Neutrophil (primary cell): ENCODE results near the gene HSBP1L1.
A peak's percentile ranks its signal among the peaks of the same experiment; 100 is the strongest.

Experiments used
- H3K27ac ChIP-seq: fragments of 200-600 bp; sonication (generic); 2 replicates; pipeline ENCODE4 v1.5.1; 2016; ENCODE audit warnings: mild to moderate bottlenecking, moderate library complexity
- H3K27me3 ChIP-seq: fragments of 200-600 bp; sonication (generic); 2 replicates; pipeline ENCODE4 v1.6.0; 2016; ENCODE audit warnings: mild to moderate bottlenecking
- H3K36me3 ChIP-seq: fragments of 200-600 bp; sonication (generic); 2 replicates; pipeline ENCODE4 v1.5.1; 2017
- H3K4me1 ChIP-seq, 2 experiments: fragments of 200-600 bp in 1 of 2; sonication (generic) in 1 of 2; 1 replicate in 1 of 2; 2 replicates in 1 of 2; pipeline versions ENCODE4 v1.5.1 to v1.6.1; 2013 to 2016; ENCODE audit warnings: low read depth in 1 of 2, low read length in 1 of 2, mild to moderate bottlenecking in 1 of 2, moderate library complexity in 1 of 2; ENCODE audit not compliant: control insufficient read depth in 1 of 2, insufficient read depth in 1 of 2
- H3K4me3 ChIP-seq, 2 experiments: fragments of 200-600 bp in 1 of 2; sonication (generic) in 1 of 2; 1 replicate in 1 of 2; 2 replicates in 1 of 2; pipeline ENCODE4 v1.5.1; 2013 to 2016; ENCODE audit warnings: low read depth in 1 of 2, low read length in 1 of 2, mild to moderate bottlenecking in 1 of 2, moderate library complexity in 1 of 2
- H3K9me3 ChIP-seq: fragments of 200-600 bp; sonication (generic); 2 replicates; pipeline ENCODE4 v1.5.1; 2016
- TF ChIP-seq, protein P1 (sequence below): fragments of 200-600 bp; sonication (generic); IDR thresholded peaks from 2 replicates; pipeline ENCODE4 v1.5.1; 2016; ENCODE audit warnings: antibody characterized with exemption

The HSBP1L1 gene

DNA sequence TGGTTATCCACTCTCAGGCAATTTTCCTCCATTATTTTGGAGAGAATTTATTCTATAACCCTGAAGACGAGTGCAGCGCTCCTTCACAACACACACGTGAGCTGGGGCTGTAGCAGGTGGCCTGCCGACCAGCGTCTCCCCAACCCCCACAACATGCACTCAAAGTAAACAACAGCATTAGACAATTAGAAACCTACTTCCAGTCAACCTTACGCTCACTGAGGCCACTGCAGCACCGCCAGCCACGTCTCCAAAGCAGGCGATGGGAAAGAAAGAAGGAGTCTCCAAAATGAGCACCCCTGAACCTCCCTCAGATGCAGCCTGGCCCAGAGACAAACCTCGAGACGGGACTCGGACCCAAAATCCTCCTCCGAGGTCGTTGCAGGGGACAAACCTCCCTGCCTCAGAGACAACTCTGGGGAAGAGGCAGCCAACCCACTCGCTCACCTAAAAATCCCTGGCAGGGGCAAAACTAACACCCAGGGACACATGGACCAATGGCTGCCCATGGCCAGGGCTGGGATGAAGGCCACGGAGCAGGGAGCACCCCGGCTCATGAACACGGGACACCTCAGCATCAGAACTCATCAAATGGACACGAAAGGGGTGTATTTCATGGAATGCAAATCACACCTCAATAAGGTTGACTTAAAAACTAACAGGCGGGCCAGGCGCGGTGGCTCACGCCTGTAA lies 15.6 kb upstream of the HSBP1L1 start:
- peak overlapping the region; percentile 87 for H3K27ac ChIP-seq
- H3K27me3 ChIP-seq, result peaks cover 15% of the 10 kb centered on the region
- peaks cover 16% of the 10 kb centered on the region for H3K36me3 ChIP-seq
- peaks cover 14 to 26% of the 10 kb centered on the region in 2 experiments for H3K4me1 ChIP-seq
- H3K9me3 ChIP-seq, result no peaks in the 10 kb centered on the region
- TF ChIP-seq, protein P1, sequence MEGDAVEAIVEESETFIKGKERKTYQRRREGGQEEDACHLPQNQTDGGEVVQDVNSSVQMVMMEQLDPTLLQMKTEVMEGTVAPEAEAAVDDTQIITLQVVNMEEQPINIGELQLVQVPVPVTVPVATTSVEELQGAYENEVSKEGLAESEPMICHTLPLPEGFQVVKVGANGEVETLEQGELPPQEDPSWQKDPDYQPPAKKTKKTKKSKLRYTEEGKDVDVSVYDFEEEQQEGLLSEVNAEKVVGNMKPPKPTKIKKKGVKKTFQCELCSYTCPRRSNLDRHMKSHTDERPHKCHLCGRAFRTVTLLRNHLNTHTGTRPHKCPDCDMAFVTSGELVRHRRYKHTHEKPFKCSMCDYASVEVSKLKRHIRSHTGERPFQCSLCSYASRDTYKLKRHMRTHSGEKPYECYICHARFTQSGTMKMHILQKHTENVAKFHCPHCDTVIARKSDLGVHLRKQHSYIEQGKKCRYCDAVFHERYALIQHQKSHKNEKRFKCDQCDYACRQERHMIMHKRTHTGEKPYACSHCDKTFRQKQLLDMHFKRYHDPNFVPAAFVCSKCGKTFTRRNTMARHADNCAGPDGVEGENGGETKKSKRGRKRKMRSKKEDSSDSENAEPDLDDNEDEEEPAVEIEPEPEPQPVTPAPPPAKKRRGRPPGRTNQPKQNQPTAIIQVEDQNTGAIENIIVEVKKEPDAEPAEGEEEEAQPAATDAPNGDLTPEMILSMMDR, result no peak
- H3K4me3 ChIP-seq, result peak overlapping the region in 1 of 2 experiments; percentile 99

DNA sequence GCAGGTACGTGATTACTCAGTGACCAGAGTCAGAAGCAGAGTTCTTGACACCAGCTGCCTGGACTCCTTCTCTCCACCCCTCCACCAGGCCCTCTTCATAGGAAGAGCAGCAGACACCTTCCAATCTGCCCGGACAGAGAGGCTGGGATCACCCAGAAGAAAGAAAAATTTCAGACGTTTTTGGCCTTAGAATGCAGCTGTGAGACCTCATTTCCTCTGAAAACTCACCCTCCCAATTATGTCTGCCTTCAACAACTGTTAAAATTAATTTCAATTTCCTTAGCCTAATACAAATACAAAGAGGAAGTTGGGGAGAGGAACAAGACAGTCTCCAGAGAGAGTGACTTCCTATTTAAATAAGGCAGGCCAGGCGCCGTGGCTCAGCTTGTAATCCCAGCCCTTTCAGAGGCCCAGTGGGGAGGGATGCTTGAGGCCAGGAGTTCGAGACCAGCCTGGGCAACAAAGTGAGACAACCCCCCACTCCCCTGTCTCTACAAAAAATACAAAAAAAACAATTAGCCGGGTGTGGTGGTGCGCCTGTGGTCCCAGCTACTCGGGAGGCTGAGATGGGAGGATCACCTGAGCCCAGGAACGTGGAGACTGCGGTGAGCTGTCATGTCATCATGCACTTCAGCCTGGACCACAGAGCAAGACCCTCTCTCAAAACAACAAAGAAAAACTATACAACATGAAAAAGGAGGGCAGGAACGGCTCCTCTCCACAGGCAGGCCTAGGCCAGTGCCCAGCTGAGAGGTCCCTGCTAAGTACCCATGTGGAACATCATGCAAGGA lies 14.6 kb upstream of the HSBP1L1 start:
- peaks cover 16% of the 10 kb centered on the region for H3K36me3 ChIP-seq
- peaks cover 15% of the 10 kb centered on the region for H3K27me3 ChIP-seq
- peaks cover 14 to 26% of the 10 kb centered on the region in 2 experiments for H3K4me1 ChIP-seq
- peak overlapping the region; percentile 62 to 99 for H3K4me3 ChIP-seq
- TF ChIP-seq, protein P1, result no peak
- H3K27ac ChIP-seq, result peak overlapping the region; percentile 87
- no peaks in the 10 kb centered on the region for H3K9me3 ChIP-seq

DNA sequence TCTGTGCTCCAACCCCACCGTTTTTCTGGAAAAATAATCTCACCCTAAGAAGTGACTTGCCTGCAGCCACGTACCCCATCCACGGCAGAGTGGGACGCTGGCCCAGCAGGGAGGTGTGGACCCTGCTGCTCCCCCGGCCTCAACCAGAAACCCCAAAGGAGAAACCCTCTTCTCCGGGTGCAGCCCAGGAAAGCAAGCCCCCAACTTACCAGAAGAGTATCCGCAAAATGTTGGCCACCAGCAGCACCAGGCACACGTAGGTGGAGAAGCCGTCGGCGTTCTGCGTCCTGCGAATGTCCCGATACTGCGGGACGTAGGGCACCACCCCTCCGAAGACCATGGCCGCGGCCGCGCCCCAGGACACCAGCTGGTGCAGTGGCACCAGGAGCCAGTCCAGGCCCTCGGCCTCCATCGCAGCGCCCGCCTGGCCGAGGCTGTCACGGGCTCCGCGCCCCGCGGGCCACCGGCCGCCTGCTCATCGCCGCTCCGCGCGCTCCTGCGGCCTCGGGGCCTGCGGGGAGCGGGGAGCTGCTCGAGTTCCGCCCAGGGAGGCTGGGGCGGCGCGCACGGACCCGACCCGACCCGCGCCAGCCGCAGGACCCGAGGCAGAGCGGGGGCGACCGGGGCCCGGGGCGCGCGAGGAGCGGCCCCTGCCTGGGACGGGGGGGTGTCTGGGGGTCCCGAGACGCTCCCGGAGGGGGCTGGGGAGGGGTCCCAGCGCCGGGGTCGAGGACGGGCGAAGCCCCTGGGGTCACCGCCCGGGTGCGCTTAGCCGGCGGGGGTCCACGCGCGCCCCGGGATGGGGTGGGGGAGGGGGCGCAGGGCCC lies 13.7 kb upstream of the HSBP1L1 start:
- H3K4me3 ChIP-seq, result peak overlapping the region; percentile 62 to 99
- H3K27me3 ChIP-seq, result peaks cover 15% of the 10 kb centered on the region
- H3K27ac ChIP-seq, result peak overlapping the region; percentile 87
- TF ChIP-seq, protein P1, result no peak
- H3K4me1 ChIP-seq, result peaks cover 14 to 26% of the 10 kb centered on the region in 2 experiments
- H3K36me3 ChIP-seq, result peaks cover 16% of the 10 kb centered on the region
- no peaks in the 10 kb centered on the region for H3K9me3 ChIP-seq

DNA sequence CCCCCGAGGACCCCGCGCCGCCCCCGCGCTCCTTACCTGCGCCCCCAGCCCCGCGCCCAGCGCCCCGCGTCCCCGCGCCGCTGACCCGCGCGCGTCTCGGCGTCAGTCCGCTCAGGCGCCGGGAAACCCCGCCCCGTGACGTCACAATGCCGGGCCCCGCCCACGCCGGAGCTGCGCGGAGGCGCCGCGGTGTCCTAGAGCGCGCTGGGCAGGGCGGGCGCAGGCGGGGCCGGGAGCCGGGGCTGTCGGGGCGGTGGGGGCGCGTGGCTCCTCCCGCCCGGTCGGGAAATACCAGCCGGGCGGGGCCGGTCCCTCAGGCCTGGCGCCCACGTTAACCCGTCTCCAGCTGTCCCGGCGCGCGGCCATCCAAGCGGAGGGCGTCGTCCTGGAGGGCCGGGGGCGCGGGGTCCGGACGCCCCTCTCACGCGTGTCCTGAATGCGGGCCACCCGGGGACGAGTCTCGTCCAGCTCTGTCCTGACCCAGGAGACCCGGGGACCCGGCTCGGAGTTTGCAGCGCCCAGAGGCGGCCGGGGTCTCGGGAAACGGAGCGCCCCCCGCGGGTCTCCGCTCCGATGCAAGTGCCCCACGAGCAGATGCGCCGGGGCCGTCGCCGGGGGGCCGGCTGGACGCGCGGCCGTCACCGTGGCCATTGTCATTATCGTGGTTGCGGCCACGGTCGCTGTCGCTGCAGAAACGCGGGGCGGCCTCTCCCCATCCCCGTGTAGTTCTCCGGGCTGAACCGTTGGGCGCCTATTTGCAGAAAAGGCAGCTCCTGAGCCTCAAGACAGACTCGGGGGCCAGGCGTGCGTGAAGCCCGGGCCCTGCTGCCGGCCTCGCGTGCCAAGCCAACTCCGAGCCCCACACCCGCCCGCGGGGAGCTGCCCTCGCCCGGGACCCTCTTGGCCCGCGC lies 12.6 kb upstream of the HSBP1L1 start, which contains the start of gene SLC66A2:
Gene SLC66A2, minus strand, starts transcription at position 109 of the 911 bp plus-strand sequence. CDS start 727 bp downstream, outside the sequence.
- no peaks in the 10 kb centered on the region for H3K9me3 ChIP-seq
- peak within 1 kb of the TSS; percentile 62 to 99 for H3K4me3 ChIP-seq
- H3K27me3 ChIP-seq, result peaks cover 15% of the 10 kb centered on the region
- TF ChIP-seq, protein P1, result no peak
- peaks cover 6% of the 10 kb centered on the region for H3K36me3 ChIP-seq
- peak within 1 kb of the TSS; percentile 87 for H3K27ac ChIP-seq
- peaks cover 14 to 26% of the 10 kb centered on the region in 2 experiments for H3K4me1 ChIP-seq
